Mucosa of stomach (tissue), 1 donor: ENCODE results near the gene IDH3G.

Source experiments
- H3K27me3 ChIP-seq: one replicate; pipeline ENCODE4 v1.7.0; 2013; ENCODE audit warnings: mild to moderate bottlenecking, low read length; ENCODE audit not compliant: control insufficient read depth, insufficient read depth
- H3K36me3 ChIP-seq: one replicate; pipeline ENCODE4 v1.7.0; 2013; ENCODE audit warnings: low read length; ENCODE audit not compliant: control insufficient read depth, insufficient read depth
- H3K4me1 ChIP-seq: one replicate; pipeline ENCODE4 v1.7.0; 2013; ENCODE audit warnings: mild to moderate bottlenecking, low read length; ENCODE audit not compliant: control insufficient read depth, insufficient read depth
- H3K4me3 ChIP-seq: one replicate; pipeline ENCODE4 v1.7.0; 2013; ENCODE audit warnings: low read length
- H3K9ac ChIP-seq: one replicate; pipeline ENCODE4 v1.7.0; 2013; ENCODE audit warnings: mild to moderate bottlenecking, low read length, moderate library complexity
- H3K9me3 ChIP-seq: one replicate; pipeline ENCODE4 v1.7.0; 2013; ENCODE audit warnings: mild to moderate bottlenecking, low read length, moderate library complexity; ENCODE audit not compliant: control insufficient read depth
- donor health status: Pancreatic carcinoma.

Gene IDH3G

DNA sequence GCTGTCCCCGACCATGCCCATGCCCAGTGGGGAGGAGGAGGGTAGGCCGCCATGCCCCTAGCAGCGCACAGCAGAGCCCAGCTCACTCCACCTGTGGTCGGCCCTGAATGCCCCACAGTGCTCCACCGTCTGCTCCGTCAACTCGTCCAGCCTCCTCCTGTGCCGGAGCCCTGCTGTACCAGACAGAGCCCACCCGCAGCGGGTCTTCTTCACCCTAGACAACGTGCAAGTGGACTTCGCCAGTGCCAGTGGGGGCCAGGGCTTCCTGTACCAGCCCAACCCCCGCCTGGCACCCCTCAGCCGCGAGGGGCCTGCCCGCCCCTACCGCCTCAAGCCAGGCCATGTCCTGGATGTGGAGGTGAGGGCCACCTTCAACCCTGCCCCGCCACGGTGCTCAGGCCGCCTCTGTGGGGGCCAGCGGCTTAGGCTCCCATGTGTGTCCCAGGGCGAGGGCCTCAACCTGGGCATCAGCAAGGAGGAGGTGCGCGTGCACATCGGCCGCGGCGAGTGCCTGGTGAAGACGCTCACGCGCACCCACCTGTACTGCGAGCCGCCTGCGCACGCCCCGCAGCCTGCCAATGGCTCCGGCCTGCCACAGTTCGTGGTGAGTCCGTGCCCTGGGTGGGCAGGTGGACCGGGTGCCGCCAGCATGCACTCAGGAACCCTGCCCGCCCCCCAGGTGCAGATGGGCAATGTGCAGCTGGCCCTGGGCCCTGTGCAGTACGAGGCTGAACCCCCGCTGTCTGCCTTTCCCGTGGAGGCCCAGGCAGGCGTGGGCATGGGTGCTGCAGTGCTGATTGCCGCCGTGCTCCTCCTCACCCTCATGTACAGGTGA is 20.2 kb downstream of the IDH3G start:
- H3K4me1 ChIP-seq: no peaks in the 10 kb centered on the region
- no peaks in the 10 kb centered on the region for H3K36me3 ChIP-seq
- H3K27me3 ChIP-seq: no peaks in the 10 kb centered on the region
- no peak overlapping the region for H3K9ac ChIP-seq
- no peak overlapping the region for H3K4me3 ChIP-seq
- no peaks in the 10 kb centered on the region for H3K9me3 ChIP-seq

DNA sequence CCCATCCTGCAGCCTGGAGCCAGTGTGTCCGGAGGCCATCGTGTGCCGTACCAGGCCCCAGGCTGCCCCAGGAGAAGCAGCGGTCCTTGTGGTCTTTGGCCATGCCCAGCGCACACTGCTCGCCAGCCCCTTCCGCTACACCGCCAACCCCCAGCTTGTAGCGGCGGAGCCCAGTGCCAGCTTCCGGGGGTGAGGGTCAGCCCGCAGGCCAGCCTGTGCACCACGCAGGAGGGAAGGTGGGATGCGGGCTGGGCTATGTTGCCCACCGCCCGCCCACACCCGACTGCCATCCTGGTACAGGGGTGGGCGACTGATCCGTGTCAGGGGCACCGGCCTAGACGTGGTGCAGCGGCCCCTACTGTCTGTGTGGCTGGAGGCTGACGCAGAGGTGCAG is 21.0 kb downstream of the IDH3G start:
- H3K9me3 ChIP-seq: no peaks in the 10 kb centered on the region

DNA sequence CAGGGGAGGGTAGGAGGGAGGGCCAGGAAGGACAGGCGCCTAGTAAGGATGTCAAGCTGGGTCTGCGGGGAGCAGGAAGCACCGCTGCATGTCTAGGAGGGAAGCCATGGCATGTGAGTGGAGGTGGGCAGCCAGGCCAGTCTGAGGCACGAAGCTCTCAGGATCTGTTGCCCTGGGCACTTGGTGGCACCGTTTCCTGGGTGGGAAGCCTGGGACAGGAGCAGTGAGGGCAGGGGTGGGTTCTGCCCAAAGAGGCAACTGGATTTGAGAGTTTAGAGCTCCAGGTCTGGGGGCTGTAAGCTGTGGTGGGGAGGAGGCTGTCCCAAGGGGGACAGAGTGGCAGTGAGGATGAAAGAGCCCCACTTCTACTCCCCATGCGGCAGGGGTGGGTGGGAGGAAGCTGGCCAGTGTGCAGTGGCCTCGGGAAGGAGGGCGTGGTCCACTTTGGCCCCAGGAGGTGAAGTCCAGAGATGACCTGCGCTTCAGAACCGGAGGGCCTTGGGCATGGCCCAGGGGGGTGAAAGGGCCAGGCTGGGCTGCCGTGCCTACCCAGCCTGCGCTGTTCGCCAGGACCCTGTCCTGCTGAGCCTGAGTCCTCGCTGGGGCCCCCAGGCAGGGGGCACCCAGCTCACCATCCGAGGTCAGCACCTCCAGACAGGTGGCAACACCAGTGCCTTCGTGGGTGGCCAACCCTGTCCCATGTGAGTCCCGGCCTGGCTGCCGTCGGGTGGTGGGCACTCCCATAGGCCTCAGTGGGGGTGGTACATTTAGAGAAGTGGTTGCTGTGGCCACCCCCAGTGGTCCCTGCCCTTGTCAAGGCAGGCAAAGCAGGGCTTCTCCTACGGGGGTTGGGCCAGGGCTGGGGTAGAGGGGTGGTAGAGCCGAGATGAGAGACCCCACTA is 21.6 kb downstream of the IDH3G start:
- Histone ChIP-seq H3K9me3 (no peaks in the 10 kb centered on the region), H3K4me1 (no peaks in the 10 kb centered on the region), H3K4me3 (no peak overlapping the region), H3K27me3 (no peaks in the 10 kb centered on the region), H3K36me3 (no peaks in the 10 kb centered on the region), H3K9ac (no peak overlapping the region)

More for the DNA sequence above, 21.0 kb downstream of the IDH3G start:
- no peaks in the 10 kb centered on the region for H3K27me3 ChIP-seq
- no peak overlapping the region for H3K4me3 ChIP-seq
- H3K4me1 ChIP-seq: no peaks in the 10 kb centered on the region
- H3K36me3 ChIP-seq: no peaks in the 10 kb centered on the region
- no peak overlapping the region for H3K9ac ChIP-seq

- Histone ChIP-seq H3K27me3 (no peaks in the 10 kb centered on the region), H3K4me3 (no peak overlapping the region), H3K36me3 (no peaks in the 10 kb centered on the region), H3K9me3 (no peaks in the 10 kb centered on the region), H3K4me1 (peaks cover 4% of the 10 kb centered on the region), H3K9ac (no peak overlapping the region)
These were observed 22.5 kb downstream of the IDH3G start for GRCh38 chrX:153771415-153772315.

DNA sequence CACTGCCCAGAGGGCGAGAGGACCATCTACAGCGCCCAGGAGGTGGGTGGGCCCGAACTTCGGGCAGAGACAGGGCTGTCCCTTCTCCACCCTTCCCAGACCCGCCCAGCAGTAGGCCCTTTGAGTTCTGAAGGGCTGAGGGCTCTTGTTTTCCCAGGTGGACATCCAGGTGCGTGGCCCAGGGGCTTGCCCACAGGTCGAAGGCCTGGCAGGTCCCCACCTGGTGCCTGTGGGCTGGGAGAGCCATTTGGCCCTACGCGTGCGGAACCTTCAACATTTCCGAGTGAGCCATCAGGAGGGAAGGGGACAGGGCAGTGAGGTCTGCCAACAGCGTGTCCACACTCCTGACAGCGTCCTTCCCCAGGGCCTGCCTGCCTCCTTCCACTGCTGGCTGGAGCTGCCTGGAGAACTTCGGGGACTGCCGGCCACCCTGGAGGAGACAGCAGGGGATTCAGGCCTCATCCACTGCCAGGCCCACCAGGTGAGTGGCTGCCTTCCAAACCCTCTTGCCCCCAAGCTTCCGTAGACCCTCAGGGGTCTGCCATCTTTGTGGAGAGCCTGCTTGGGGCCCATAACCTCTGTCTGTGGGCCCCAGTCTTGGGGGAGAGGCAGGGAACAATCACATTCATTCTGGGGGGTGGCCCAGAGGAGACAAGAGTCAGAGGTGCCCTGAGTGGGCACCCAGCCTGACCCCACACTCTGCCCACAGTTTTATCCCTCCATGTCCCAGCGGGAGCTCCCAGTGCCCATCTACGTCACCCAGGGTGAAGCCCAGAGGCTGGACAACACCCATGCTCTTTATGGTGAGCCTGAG is 23.4 kb downstream of the IDH3G start:
- Histone ChIP-seq H3K4me1 (peaks cover 10% of the 10 kb centered on the region), H3K27me3 (no peaks in the 10 kb centered on the region), H3K9ac (no peak overlapping the region), H3K4me3 (no peak overlapping the region), H3K9me3 (no peaks in the 10 kb centered on the region), H3K36me3 (no peaks in the 10 kb centered on the region)

- H3K4me3 ChIP-seq: no peak overlapping the region
- no peaks in the 10 kb centered on the region for H3K27me3 ChIP-seq
- H3K4me1 ChIP-seq: peaks cover 10% of the 10 kb centered on the region
- H3K9ac ChIP-seq: no peak overlapping the region
- H3K9me3 ChIP-seq: no peaks in the 10 kb centered on the region
- H3K36me3 ChIP-seq: no peaks in the 10 kb centered on the region
These were observed 24.1 kb downstream of the IDH3G start for GRCh38 chrX:153769865-153770600.

GRCh38 chrX:153769158-153769864 is 24.9 kb downstream of the IDH3G start:
- Histone ChIP-seq H3K4me1 (peaks cover 10% of the 10 kb centered on the region), H3K9ac (no peak overlapping the region), H3K36me3 (no peaks in the 10 kb centered on the region), H3K4me3 (no peak overlapping the region), H3K27me3 (no peaks in the 10 kb centered on the region), H3K9me3 (no peaks in the 10 kb centered on the region)

DNA sequence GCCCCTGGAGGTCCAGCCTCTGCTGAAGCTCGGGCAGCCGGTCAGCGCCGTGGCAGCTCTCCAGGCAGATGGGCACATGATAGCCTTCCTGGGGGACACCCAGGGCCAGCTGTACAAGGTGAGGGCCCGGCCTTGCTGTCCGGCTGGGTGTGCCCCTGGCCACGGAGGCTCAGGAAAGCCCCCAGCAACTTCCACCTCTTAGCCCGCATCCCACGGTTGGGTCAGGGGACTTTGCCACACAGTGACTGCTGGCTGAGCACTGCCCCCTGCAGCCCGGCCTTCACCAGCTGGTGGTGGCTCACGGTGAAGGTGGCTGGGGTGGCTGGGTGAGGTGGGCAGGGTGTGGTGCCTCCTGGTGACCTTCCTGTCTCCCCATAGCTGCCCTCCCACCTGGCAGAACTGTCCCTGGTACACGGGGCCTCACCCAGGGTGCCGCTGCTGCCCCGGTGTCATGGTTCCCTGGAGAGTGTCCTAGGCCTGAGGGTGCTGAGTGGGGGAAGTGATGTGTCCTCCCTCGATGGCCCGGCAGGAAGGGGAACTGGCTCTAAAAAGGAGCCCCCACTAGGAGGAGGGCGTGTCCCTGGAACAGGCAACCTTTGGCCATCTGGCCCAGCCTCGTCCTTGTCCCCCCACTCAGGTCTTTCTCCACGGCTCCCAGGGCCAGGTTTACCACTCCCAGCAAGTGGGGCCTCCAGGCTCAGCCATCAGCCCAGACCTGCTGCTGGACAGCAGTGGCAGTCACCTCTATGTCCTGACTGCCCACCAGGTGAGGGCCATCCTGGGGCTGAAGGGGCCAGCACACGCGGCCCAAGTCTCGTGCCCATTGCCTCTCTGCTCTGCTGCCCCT is 25.6 kb downstream of the IDH3G start:
- peaks cover 10% of the 10 kb centered on the region for H3K4me1 ChIP-seq
- no peaks in the 10 kb centered on the region for H3K27me3 ChIP-seq
- no peaks in the 10 kb centered on the region for H3K9me3 ChIP-seq
- H3K4me3 ChIP-seq: no peak overlapping the region
- H3K9ac ChIP-seq: no peak overlapping the region
- H3K36me3 ChIP-seq: no peaks in the 10 kb centered on the region

GRCh38 chrX:153767674-153768055 is 26.5 kb downstream of the IDH3G start:
- Histone ChIP-seq H3K27me3 (no peaks in the 10 kb centered on the region), H3K4me3 (no peak overlapping the region), H3K4me1 (peaks cover 10% of the 10 kb centered on the region), H3K36me3 (no peaks in the 10 kb centered on the region), H3K9ac (no peak overlapping the region), H3K9me3 (no peaks in the 10 kb centered on the region)
